Stomach (tissue), 9 donors: Measurements from ENCODE around the gene CPLANE1. TPM values are rescaled to one million over a fixed set of nuclear protein-coding genes. Genes with fewer than 3 reads are reported as not detected.
"Not testable (repeated sequence)": the region's sequence is repeated elsewhere in the genome, so short reads cannot be mapped to it uniquely, and the experiment has no call there.

Experiments used
- DNase-seq, 2 donors: peaks; one replicate each; pipeline versions ENCODE4 v3.0.0 to v3.0.0-alpha.2; 2013 to 2019
- H3K27ac ChIP-seq, 5 donors: fragments of 200-600 bp in 4 of 5; sonication (generic) in 4 of 5; one replicate each; pipeline ENCODE4 v1.5.1; 2013 to 2019; ENCODE audit warnings: mild to moderate bottlenecking in 1 of 5, moderate library complexity in 1 of 5
- H3K27me3 ChIP-seq, 3 donors: fragments of 200-600 bp; sonication (generic); one replicate each; pipeline ENCODE4 v1.5.1; 2017 to 2019; ENCODE audit warnings: mixed run types in 1 of 3
- H3K36me3 ChIP-seq, 4 donors: fragments of 200-600 bp; sonication (generic); 1 replicate in 3 of 4; 2 replicates in 1 of 4; pipeline ENCODE4 v1.5.1; 2016 to 2019
- H3K4me1 ChIP-seq, 4 donors: fragments of 200-600 bp; sonication (generic); one replicate each; pipeline ENCODE4 v1.5.1; 2016 to 2019
- H3K4me3 ChIP-seq, 4 donors: fragments of 200-600 bp; sonication (generic) in 3 of 4; one replicate each; pipeline ENCODE4 v1.5.1; 2016 to 2019; ENCODE audit warnings: mild to moderate bottlenecking in 1 of 4
- H3K9me3 ChIP-seq, 4 donors: fragments of 200-600 bp; sonication (generic); one replicate each; pipeline ENCODE4 v1.5.1; 2016 to 2019
- EP300 ChIP-seq: sonication (generic); formaldehyde crosslinking; IDR thresholded peaks from one replicate; pipeline ENCODE4 v1.6.1; 2017; ENCODE audit warnings: antibody characterized with exemption
- POLR2A ChIP-seq, 4 donors: fragments of 450-650 bp; IDR thresholded peaks; one replicate each; pipeline ENCODE4 v1.6.1; 2016; ENCODE audit warnings: antibody characterized with exemption in 4 of 4, control low read depth in 2 of 4, mild to moderate bottlenecking in 1 of 4, moderate library complexity in 1 of 4
- POLR2AphosphoS5 ChIP-seq, 3 donors: sonication (generic); formaldehyde crosslinking; IDR thresholded peaks; one replicate each; pipeline ENCODE4 v1.6.1; 2016; ENCODE audit warnings: antibody characterized with exemption in 3 of 3
- WGBS, 5 donors: extraction: QIAGEN DNeasy Blood & Tissue Kit in 3 of 5; methylation state at CpG; one replicate each; pipeline versions ENCODE4 v1.1.5 to v1.1.7; 2013 to 2018; 5-methylcytosine and 5-hydroxymethylcytosine counted together
- intact Hi-C: fragments of 100-400 bp; cut with DNase I; formaldehyde crosslinking; loops from one replicate; pipeline ENCODE4 v1.15.1; 2023; ENCODE audit warnings: low total_unique reads
- polyA plus RNA-seq, 3 donors: library from polyadenylated mRNA; stranded (reverse); fragments of 200-250 nt; gene quantifications; one replicate each; pipeline ENCODE4 v1.2.3, GENCODE V29; 2013
- total RNA-seq, 5 donors: library from RNA; depleted of rRNA; stranded (reverse); fragments of >200 nt; gene quantifications; one replicate each; pipeline versions ENCODE4 v1.1.0 to v1.2.3, GENCODE V29; 2014 to 2016
- TF ChIP-seq, protein P1 (sequence below), 7 experiments: fragments of 450-650 bp in 4 of 7; fragments of 200-600 bp in 3 of 7; sonication (generic) in 3 of 7; IDR thresholded peaks; one replicate each; pipeline ENCODE4 v1.5.1; 2016 to 2019; ENCODE audit warnings: antibody characterized with exemption in 7 of 7, control low read depth in 2 of 7, mild to moderate bottlenecking in 1 of 7
- donor health status: healthy with polysubstance abuse.
- donor health status: Bipolar disorder and iron deficiency.
- donor health status: healthy.

The CPLANE1 gene
- total and polyA plus RNA-seq, 8 donors, result 1.2 to 53.2 (median 13.3) TPM

DNA sequence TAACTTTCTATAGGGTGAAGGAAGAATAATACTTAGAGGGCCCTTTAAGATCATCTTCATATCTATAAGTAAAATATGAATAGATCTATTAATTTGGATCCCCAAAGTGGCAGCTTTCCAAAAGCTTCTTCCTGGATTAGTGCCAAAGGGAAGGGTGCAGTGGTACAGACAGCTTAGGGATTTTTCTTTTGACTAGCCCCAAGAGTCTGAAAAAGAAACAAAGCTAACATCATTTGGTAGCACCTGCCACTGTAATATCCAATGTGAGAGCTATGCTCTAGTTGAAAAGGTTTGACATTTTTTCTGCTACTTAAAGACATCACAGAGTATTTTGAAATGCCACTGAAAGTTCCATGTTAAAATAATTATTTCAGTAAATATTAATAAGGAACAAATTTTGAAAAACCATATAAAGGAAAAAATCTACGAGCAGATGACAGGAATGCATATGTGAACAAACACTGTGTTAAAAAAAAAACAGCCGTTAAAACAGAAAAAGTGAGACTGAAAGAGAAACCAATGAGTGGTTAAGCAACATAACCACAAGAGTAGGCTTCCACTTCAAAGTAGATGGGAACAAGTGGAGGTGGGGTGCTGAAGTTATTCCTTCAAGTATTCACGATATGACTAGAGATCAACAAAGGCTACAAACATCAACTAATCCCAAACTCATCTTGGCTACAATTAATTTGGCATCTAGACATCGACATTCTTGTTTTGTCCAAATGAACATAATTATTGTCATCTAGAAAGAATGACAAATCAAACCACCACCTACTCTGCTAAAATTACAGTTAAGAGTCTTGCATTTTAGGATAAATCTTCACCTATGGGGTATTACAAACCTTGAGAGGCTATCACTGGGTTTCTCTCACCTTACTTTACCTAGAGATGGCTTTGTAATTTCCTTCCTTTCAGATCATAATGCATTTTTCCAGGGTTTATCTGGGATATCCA lies 137.5 kb downstream of the CPLANE1 start:
- Histone ChIP-seq H3K9me3 (no peaks in the 10 kb centered on the region), H3K27ac (no peak overlapping the region), H3K27me3 (no peaks in the 10 kb centered on the region), H3K4me1 (no peaks in the 10 kb centered on the region), H3K4me3 (no peak overlapping the region), H3K36me3 (peaks cover 25 to 99% (median 84%) of the 10 kb centered on the region in 4 donors)
- intact Hi-C loops, result no loop called here
- WGBS, 5 donors, result 68 to 85% (median 74%) methylated on average over 4 of the region's 4 CpGs
- TF ChIP-seq, protein P1, sequence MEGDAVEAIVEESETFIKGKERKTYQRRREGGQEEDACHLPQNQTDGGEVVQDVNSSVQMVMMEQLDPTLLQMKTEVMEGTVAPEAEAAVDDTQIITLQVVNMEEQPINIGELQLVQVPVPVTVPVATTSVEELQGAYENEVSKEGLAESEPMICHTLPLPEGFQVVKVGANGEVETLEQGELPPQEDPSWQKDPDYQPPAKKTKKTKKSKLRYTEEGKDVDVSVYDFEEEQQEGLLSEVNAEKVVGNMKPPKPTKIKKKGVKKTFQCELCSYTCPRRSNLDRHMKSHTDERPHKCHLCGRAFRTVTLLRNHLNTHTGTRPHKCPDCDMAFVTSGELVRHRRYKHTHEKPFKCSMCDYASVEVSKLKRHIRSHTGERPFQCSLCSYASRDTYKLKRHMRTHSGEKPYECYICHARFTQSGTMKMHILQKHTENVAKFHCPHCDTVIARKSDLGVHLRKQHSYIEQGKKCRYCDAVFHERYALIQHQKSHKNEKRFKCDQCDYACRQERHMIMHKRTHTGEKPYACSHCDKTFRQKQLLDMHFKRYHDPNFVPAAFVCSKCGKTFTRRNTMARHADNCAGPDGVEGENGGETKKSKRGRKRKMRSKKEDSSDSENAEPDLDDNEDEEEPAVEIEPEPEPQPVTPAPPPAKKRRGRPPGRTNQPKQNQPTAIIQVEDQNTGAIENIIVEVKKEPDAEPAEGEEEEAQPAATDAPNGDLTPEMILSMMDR (IDR thresholded peaks at IDR 0.05), result no peak
- no peak for TF ChIP-seq POLR2A (IDR thresholded peaks at IDR 0.05)
- TF ChIP-seq EP300, result no peak
- TF ChIP-seq POLR2AphosphoS5 (IDR thresholded peaks at IDR 0.05), result no peak
- peak in 1 of 2 donors; percentile 18 for DNase-seq

DNA sequence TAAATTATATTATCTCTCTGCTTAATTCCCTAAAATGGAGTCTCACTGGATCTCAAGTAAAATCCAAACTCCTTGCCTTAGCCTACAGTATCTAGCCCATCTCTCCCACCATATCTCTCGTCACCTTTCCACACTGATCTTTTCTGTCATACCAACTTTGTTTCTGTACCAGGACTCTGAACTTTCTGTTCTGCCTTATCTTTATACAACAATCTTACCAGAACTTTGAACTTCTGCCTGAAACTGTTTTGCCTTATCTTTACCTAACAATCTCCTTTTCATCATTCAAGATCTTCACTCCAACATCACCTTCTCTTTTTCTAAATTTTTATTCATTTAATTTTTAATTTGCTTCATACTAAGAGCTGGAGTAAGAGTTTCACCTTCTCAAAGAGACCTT lies 139.0 kb downstream of the CPLANE1 start:
- H3K4me1 ChIP-seq, result no peaks in the 10 kb centered on the region
- H3K4me3 ChIP-seq, result no peak overlapping the region
- DNase-seq, result no peak
- H3K27me3 ChIP-seq, result no peaks in the 10 kb centered on the region
- TF ChIP-seq POLR2AphosphoS5 (IDR thresholded peaks at IDR 0.05), result no peak
- TF ChIP-seq POLR2A (IDR thresholded peaks at IDR 0.05), result no peak
- WGBS, 5 donors, result 86 to 96% (median 91%) methylated on average over 1 of the region's 1 CpG
- intact Hi-C loops, result no loop called here
- no peak overlapping the region for H3K27ac ChIP-seq
- H3K36me3 ChIP-seq, result peaks cover 29 to 100% (median 85%) of the 10 kb centered on the region in 4 donors
- no peaks in the 10 kb centered on the region for H3K9me3 ChIP-seq

DNA sequence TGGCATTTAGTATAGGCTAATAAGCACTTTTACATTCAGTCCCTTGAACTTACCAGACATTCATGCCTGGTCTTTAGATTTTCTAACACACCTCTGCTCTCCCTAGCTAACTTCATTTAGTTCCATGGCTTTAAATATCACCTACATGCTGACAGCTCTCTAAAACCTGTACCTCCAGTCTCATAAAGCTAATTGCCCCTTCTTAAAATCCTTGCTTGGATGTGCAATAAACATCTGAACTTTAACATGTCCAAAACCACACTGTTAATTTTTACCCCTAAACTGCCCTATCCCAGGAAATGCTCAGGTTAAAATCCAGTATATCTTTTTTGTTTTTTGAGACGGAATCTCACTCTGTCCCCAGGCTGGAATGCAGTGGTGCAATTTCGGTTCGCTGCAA lies 139.8 kb downstream of the CPLANE1 start:
- H3K9me3 ChIP-seq, result no peaks in the 10 kb centered on the region
- no peak overlapping the region for H3K27ac ChIP-seq
- TF ChIP-seq POLR2A (IDR thresholded peaks at IDR 0.05), result no peak
- TF ChIP-seq, protein P1 (IDR thresholded peaks at IDR 0.05), result no peak
- TF ChIP-seq POLR2AphosphoS5 (IDR thresholded peaks at IDR 0.05), result no peak
- no peak for TF ChIP-seq EP300
- intact Hi-C loops, result no loop called here
- H3K27me3 ChIP-seq, result no peaks in the 10 kb centered on the region
- no peak overlapping the region for H3K4me3 ChIP-seq
- DNase-seq, result no peak
- whole genome bisulfite sequencing, 5 donors, result 95 to 100% (median 98%) methylated on average over 3 of the region's 3 CpGs
- H3K36me3 ChIP-seq, result peaks cover 33 to 100% (median 85%) of the 10 kb centered on the region in 4 donors
- H3K4me1 ChIP-seq, result no peaks in the 10 kb centered on the region

DNA sequence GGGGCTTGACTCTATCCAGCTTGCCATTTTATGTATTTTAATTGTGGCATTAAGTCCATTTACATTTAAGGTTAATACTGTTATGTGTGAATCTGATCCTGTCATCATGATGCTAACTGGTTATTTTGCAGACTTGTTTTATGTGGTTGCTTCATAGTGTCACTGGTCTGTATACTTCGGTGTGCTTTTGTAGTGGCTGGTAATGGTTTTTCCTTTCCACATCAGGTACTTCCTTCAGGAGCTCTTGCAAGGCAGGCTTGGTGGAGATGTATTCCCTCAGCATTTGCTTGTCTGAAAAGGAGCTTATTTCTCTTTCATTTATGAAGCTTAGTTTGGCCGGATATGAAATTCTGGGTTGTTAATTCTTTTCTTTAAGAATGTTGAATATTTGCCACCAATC lies 145.9 kb downstream of the CPLANE1 start:
- no peak overlapping the region for H3K27ac ChIP-seq
- 91 to 100% (median 97%) methylated on average over 2 of the region's 2 CpGs for WGBS, 5 donors
- no peaks in the 10 kb centered on the region for H3K27me3 ChIP-seq
- H3K4me3 ChIP-seq, result no peak overlapping the region
- TF ChIP-seq, protein P1 (IDR thresholded peaks at IDR 0.05), result no peak
- TF ChIP-seq EP300 (no peak), POLR2AphosphoS5 (IDR thresholded peaks at IDR 0.05) (no peak), POLR2A (IDR thresholded peaks at IDR 0.05) (no peak)
- H3K36me3 ChIP-seq, result peaks cover 31 to 58% (median 49%) of the 10 kb centered on the region in 4 donors
- H3K9me3 ChIP-seq, result peaks cover 0 to 22% (median 9%) of the 10 kb centered on the region in 4 donors
- DNase-seq, result no peak
- intact Hi-C loops, result no loop called here
- no peaks in the 10 kb centered on the region for H3K4me1 ChIP-seq

DNA sequence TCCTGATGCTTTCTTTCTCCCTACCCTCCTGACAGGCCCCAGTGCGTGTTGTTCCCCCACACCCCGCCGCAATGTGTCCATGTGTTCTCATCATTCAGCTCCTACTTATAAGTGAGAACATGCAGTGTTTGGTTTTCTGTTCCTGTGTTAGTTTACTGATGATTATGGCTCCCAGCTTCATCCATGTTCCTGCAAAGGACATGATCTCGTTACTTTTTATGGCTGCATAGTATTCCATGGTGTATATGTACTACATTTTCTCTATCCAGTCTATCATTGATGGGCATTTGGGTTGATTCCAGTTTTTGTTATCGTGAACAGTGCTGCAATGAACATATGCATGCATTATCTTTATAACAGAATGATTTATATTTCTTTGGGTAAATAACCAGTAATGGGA lies 149.9 kb downstream of the CPLANE1 start:
- DNase-seq, H3K27me3 ChIP-seq, H3K4me1 ChIP-seq, intact Hi-C loops, H3K4me3 ChIP-seq, H3K27ac ChIP-seq: not testable (repeated sequence)
- WGBS, 5 donors, result 96 to 99% (median 97%) methylated on average over 5 of the region's 5 CpGs
- Histone ChIP-seq H3K36me3 (peaks cover 4 to 39% (median 10%) of the 10 kb centered on the region in 4 donors), H3K9me3 (peaks cover 0 to 48% (median 15%) of the 10 kb centered on the region in 4 donors)

DNA sequence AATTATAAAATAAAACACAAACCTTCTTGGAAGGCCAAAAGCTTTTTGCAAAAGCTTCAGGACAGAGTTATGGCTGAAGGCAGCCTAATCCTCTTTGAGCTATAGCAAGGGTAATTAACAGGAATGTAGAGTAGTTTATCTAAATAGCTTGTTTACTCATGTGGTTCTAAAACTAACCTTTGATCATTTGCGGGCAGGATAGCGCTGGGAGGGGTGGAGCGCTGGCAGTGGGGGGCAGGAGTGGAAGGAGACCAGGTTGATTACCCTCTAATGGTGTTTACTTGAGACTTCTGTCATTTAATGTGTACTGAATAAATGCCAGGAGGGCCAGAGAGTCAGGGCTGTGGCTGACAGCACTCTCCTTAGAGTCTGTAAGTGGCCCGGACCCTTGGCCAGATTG lies 155.4 kb downstream of the CPLANE1 start:
- peaks cover 0 to 23% (median 0%) of the 10 kb centered on the region in 4 donors for H3K36me3 ChIP-seq
- intact Hi-C loops, H3K27me3 ChIP-seq, H3K27ac ChIP-seq, H3K4me3 ChIP-seq, DNase-seq: not testable (repeated sequence)
- peaks cover 0 to 28% (median 6%) of the 10 kb centered on the region in 4 donors for H3K9me3 ChIP-seq
- 32 to 61% (median 36%) methylated on average over 3 to 4 of the region's 4 CpGs for WGBS, 5 donors
- peaks cover 0 to 19% (median 10%) of the 10 kb centered on the region in 4 donors for H3K4me1 ChIP-seq
